Fibroblast of peridontal ligament (primary cell): Measurements from ENCODE around the gene MMP25.

Experiments
- DNase-seq: peaks from one replicate; pipeline ENCODE4 v3.0.0-alpha.2; 2010; ENCODE audit errors: extremely low read depth

MMP25 gene, protein sequence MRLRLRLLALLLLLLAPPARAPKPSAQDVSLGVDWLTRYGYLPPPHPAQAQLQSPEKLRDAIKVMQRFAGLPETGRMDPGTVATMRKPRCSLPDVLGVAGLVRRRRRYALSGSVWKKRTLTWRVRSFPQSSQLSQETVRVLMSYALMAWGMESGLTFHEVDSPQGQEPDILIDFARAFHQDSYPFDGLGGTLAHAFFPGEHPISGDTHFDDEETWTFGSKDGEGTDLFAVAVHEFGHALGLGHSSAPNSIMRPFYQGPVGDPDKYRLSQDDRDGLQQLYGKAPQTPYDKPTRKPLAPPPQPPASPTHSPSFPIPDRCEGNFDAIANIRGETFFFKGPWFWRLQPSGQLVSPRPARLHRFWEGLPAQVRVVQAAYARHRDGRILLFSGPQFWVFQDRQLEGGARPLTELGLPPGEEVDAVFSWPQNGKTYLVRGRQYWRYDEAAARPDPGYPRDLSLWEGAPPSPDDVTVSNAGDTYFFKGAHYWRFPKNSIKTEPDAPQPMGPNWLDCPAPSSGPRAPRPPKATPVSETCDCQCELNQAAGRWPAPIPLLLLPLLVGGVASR

DNA sequence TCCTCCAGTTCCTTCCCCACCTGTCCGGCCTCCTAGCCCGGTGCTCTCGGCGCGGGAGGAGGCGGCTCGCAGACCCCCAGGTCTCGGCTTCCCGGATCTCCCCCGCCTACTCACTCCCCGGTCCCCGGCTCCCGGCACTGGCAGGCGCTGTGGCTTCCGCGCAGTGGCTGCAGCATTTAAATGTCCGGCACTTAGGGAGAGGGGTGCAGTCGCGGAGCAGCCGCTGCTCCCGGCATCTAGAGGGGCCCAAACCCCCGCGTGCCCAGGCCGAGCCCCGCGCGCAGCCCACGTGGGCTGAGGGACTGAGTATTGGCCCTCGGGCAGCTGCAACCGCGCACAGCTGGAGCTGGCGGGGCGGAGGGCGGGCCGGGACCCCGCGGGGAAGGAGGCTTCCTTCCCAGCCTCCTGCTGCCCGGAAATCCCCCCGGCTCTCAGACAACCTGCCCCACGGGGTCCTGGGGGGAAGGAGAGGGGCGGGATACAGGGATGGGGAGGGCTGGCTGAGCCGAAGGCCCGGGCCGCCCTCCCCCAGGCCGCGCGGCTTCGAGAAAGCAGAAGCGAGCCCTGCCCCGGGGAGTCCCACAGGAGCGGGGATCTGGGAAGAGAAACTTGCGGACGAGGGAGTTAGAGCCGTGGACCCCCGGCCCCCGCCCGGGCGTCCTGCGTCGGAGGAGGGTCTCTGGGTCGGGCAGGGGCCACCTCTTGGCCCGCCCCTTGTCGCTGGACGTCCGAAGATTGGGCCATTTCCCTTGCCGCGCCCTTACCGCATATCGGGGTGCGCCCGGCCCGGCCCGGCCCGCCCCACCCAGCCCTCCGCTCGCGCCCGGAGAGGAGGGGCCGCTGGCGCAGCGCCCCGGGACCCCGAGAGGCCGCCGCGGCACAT lies at the start of gene MMP25:
Gene MMP25, plus strand, starts transcription at position 804 of the 883 bp plus-strand sequence. CDS start 357 bp downstream, outside the sequence.
- DNase-seq: no peak

DNA sequence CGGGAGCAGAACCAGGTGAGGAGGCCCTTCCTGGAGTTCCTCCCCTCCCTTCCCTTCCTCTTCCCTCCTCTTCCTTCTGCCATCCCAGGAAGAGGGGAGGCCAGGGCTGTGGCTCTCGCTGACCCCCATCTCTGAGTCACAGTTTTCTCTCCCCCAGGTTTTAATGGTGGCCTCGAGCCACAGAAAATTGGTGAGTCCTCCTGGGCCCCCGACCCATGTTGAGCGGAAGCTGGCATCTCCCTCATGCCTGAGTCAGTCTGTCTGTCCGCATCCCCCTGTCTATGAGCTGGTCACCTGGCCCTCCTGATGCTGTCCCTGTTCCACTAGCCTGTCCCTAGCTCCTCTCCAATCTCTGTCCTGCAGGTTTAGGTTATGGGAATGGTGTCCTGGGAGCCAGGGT lies 46.4 kb upstream of the MMP25 start:
- no peak for DNase-seq

DNA sequence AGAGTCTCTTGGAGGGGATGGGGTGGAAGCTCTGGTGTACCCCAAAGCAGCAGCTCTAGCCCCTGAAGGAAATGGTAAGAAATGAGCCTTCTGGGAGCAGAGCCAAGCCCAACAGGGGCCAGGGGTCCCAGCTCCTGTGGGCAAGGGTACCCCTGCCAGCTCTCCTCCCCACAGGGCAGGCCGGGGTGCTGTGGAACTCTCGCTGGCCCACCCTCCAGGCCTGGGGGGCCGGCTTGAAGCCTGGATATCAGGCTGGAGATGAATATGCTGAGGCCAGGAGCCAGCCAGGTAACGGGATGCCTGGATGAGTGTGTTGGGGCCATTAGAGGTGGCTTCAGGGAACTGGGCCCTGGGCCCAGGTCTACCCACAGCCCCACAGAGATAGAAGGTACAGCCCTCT lies 45.8 kb upstream of the MMP25 start:
- no peak for DNase-seq

DNA sequence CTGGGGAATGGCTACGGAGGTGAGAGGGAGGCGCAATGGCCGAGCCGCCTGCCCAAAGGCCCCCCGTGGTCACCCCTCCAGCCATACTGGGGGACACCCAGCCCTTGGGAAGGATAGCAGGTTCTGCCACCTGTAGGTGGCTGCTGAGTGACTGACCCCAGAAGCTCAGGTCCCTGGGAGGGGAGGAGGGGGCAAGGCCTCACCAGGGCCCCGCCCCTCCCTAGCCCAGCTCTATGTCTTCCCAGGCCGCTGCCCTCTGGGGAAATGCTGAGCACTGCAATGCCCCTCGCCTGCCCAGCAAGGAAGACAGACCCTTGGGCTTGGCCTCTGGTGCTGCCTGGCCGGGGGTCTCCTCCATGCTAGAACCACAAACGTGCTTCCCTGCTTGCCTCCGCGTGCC lies 45.0 kb upstream of the MMP25 start:
- no peak for DNase-seq

DNA sequence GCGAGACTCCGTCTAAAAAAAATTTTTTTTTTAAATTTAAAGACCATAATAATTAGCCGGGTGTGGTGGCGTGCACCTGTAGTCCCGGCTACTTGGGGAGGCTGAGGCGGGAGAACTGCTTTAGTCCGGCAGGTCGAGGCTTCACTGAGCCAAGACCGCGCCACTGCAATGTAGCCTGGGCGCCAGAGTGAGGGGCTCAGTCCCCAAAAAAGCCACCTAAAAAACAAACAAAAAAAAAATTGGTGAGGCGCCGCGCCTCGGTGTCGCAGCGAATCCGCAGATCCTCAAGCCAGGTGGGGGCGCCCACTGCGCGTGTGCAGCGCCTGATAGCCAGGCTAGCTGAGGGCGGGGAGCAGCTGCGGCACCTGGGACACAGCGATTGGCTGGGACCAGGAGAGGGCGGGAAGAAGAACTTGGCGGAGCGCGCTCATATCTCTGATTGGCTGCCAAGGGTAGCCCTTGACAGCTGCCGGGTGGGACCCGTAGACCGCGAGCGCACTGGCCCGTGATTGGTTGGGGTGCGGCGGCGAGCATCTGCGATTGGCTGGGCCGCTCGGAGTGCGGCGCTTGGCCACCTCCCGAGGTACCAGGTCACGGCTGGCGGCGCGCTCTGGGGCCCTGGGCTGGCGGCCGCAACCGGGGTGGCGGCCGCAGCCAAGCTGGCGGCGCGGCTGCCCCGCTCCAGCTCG lies 42.6 kb upstream of the MMP25 start:
- peak; percentile 95 for DNase-seq

DNA sequence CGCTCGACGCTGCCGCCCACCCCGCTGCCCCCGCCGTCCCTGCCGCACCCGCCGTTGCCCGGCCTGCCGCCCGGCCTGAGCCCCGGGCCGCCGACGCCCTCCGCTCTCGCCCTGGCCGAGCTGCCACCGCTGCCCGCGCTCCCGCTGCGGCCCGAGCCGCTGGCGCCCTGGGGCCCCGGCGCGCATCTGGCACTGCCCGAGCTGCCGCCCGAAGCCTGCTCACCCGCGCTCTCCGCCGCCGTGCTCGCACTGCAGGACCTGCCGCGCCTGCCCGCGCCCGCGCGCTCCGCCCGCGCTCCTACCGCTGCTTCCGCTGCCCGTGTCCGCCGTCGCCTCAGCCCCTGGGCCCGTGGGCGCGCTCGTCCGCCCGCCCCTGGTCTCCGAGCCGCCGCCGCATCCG lies 42.0 kb upstream of the MMP25 start:
- DNase-seq: no peak

DNA sequence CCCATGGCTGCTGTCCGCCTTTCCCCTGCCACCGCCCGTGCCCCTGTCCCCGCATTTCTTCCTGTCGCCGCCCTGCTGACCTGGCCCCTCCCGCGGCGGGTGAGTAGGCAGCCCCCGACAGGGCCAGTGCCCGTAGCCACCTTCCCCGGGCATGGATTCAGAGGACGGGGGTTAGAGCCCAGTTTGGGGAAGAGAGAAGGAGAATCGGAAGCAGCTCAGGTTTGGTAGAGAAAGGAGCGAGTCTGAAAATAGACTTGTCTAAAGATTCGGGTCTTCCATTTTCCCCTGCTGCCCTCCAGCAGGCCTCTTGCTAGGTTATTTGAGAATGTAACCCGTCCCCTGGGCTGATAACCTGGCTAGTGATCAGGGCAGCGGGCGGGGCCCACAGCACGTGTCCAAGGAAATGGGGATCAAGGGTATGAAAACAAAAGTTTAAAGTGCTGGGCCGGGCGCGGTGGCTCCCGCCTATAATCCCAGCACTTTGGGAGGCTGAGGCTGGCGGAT lies 41.5 kb upstream of the MMP25 start:
- no peak for DNase-seq

DNA sequence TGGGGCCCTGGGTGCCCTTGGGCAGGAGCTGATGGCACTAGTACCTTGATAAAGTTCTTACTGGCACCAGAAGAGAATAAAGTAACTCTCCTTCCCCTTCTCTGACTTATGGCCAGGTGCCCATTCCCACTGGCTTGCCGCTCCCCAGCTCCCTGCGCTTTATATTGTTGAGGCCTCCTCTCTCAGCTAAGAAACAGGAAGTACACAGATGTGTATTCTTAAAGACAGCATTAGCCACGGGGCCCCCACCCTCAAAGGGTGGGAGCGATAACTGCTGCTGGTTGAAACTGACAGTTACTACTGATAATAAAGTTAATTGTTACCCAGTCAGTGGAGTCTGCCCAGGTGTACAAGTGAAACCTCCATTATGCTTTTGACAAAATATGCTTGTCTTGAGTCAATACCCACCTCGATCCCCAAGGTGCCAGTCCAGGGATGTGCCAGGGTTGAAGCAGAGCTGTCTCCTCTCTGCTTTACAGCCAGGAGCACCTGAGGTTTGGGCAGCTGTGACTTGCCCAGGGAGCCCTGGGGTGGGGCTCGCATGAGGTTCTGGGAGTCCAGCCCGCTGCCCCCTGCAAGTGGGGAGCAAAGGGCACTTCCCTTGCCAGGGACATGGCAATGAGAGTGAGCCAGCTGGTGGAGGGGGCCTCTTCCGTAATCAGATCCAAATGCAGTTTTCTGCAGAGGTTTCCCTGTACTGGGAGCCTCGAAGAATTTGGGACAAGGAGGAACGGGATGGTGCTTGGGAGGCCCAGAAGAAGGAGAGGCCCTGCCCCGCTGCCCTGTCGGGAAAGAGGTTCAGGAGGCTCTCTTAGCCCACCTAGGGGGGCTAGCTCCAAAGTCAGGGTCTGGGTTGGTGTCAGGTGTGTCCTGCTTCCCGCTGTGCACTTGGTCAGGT lies 39.1 kb upstream of the MMP25 start:
- no peak for DNase-seq

DNA sequence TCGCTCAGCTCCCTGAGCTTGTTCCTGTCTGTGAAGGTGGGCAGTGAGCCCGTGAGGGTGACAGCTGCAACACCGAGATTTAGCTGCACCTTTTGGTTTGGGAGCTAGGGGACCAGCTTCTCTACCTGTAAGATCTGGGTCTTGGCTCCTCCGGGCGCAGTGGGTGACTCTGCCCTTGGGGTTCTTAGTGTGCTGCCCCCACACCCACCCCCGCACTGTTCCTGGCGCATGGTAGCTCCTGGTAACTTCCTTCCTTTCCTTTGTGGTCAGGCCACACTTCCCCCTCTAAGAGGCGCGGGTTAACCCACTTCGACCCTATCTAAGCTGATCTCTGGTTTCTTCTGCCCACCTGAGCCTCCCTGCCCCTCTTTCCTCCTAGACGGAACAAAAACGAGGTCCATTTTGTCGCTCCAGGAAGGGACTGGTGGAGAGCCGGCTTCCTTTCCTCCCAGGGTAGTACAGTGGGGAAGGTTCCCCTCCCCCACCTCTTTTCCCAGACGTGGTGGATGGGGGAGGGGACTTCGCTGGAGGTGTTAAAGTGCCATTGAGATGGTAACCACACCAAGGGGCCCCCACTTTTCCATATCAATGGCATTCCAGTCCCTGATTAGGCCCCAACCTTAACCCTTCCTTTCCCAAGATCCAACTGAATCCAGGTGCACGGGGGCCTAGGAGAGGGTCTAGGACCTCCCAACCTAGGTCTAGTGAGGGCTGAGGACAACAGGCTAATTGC lies 38.2 kb upstream of the MMP25 start:
- no peak for DNase-seq

DNA sequence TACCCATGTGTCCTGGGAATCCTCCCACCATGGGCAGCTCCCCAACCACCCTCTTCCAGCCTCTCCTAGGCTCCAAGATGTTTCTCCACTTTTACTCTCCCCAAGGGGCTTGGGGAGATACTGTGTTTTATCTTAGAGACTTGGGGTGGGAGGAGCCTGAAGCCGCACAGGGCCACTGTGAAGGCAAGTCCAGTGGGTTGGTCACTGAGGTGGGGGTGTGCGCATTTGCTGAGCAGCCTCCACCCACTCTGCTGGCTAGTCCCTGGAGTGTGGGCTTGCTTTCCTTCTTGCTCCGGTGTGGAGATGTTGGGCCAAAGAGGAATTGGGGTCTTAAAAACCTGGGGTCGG lies 37.7 kb upstream of the MMP25 start:
- no peak for DNase-seq

DNA sequence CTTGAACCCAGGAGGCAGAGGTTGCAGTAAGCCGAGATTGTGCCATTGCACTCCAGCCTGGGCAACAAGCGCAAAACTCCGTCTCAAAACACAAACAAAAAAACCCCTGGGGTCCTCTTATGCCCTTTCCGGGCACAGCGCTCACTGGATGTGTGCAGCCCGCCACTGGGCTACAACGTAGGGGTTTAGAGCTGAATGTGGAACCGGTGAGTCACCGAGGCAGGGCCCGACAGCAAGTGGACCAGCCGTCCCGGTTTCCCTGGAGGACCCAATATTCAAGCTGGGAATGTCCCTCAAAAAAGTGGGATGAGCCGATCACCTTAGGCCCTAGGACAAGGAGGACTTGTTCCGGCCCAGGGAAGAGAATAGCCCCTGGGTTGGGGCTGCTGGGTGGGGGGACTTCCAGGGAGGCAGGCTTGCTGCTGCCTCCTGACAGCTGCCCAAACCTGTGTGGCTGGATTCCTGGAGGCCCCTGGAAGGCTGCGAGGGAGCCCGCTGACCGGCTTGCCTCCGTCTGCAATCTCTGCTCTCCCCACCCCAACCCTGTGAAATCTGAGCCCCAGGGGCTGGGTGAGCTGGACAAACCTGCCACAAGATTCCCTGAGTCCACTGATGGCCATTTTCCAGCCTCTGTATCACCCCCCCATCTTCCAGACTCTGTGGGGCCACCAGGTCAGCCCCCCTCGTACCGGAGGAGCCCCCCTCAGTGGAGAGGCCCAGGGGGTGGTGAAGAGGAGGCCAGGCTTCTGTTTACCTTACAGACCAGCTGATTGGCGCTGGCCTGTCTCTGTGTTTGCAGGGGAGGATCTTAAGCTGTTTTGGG lies 36.6 kb upstream of the MMP25 start:
- no peak for DNase-seq

DNA sequence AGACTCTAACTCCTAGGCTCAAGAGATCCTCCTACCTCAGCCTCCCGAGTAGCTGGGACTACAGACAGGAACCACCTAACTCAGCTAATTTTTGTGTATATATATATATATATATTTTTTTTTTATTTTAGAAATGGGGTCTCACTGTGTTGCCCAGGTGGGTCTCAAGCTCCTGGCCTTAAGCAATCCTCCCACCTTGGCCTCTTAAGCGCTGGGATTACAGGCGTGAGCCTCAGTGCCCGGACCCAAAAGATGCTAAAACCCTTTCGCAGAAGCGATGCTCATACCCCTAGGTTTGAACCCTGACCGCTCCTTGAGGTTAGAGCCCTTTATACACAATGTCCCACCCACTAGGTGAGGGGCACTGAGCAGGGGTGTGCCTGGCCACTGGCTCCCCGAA lies 35.9 kb upstream of the MMP25 start:
- DNase-seq: no peak

DNA sequence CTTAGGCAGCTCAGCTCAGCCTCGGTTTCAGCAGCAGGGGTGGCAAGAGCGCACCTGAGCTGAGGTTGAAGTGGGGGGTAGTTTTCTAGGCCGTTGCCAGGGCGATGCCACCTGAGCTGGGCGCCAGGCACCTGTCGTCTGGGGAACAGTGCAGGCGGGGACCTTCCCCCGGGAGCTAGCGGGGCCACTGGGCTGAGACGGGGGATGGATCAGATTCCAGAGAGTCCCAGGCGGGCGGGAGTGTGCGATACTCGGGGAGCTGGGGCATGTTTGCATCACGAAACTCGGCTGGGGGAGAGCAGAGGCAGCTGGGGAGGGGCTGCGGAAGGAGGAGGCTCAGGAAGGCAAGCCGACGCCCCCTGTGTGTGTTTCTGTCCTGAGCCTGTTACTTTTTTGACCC lies 34.1 kb upstream of the MMP25 start:
- DNase-seq: no peak

DNA sequence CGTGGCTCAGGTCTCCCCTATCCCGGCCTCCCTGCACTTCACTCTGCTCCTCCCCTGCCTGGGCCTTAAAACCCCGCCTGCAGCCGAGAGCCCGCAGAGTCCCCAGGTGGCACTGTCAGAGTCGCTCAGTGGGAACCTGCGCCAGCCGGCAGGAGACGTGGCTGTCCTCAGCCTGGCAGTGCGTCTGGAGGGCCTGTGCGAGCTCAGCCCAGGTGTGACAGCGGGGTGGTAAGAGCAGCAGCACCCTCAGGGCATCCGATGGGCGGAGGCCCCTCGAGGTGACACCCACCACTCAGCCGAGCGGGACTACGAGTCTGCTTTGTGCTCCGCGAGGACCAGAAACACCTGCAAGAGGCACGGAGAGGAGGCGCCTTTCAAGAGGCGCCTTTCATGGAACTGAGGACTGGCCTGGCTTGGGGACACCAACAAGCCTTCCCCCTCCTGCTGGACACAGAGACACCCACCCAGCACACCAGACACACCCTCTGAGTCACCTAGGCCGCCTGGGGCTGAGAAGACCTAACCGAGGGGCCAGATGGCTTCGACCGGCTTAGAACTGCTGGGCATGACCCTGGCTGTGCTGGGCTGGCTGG lies 33.4 kb upstream of the MMP25 start, which contains the start of gene CLDN9:
Gene CLDN9, plus strand, starts transcription at position 96 of the 593 bp plus-strand sequence. Its CDS starts 440 bp downstream, at position 536.
- no peak for DNase-seq

DNA sequence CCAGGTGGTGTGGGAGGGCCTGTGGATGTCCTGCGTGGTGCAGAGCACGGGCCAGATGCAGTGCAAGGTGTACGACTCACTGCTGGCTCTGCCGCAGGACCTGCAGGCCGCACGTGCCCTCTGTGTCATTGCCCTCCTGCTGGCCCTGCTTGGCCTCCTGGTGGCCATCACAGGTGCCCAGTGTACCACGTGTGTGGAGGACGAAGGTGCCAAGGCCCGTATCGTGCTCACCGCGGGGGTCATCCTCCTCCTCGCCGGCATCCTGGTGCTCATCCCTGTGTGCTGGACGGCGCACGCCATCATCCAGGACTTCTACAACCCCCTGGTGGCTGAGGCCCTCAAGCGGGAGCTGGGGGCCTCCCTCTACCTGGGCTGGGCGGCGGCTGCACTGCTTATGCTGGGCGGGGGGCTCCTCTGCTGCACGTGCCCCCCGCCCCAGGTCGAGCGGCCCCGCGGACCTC lies 32.8 kb upstream of the MMP25 start:
- no peak for DNase-seq

DNA sequence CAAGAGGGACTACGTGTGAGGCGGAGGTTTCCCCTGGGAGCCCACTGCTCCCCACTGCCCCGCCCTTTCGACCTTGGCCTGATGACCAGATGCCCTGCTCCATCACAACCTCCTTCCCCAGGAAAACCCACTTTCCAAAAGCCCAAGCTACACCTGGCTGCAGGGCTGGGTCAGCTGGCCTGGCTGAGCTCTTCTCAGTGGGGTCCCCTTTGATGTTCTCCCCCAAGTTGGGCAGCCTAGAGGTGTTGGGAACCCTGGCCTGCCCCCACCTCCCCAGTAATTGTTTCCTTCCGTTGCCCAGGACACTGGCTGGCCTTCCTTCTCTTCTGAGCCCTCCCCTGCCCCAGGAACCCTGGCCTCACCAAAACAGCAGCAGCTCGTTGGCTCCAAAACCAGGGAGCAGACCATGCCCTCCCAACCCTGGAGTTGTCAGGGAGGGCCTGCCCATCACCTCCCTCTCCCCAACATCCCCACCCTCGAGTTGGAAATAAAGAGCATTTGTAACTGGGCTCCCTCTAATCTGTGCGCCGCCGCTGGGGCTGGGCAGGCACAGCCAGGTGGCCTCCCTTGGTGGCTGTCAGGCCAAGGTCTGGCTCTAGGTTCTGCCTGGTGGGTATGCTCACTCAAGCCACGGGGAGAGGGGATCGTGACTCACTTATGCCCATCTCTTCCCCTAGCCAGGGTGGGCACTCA lies 32.2 kb upstream of the MMP25 start:
- DNase-seq: no peak

DNA sequence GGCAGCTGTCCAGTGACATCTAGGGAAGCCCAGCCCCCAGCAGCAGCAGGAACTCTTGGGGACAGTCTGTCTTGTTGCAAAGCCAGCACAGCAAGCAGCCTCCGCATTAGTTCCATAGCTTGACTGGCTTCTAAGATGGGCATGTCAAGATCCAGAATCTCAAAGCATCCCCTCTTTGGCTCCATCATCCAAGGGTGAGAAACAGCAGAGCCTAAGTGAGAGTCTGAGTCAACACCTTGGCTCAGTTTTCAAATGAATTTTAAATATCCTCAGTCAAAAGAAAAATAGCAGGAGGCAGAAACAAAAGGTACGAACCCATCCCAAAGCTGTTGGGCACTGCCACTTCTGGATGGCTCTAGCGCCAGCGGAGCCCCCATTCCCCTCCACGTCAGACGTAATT lies 31.4 kb upstream of the MMP25 start:
- no peak for DNase-seq
